Right atrium auricular region (tissue), 2 donors: ENCODE measurements around the gene TEX10. TPM values are rescaled to one million over a fixed set of nuclear protein-coding genes. Genes with fewer than 3 reads are reported as not detected.

ENCODE experiments used
- DNase-seq: peaks from one replicate; pipeline ENCODE4 v3.0.0-alpha.2; 2019; ENCODE audit warnings: low spot score
- H3K27ac ChIP-seq, 2 donors: fragments of 200-600 bp; sonication (generic); 1 replicate in 1 of 2; 2 replicates in 1 of 2; pipeline ENCODE4 v1.5.1; 2016 to 2019
- H3K27me3 ChIP-seq, 2 donors: fragments of 200-600 bp; sonication (generic); one replicate each; pipeline versions ENCODE4 v1.5.1 to v1.6.0; 2017 to 2019
- H3K36me3 ChIP-seq: fragments of 200-600 bp; sonication (generic); one replicate; pipeline ENCODE4 v1.5.1; 2016
- H3K4me1 ChIP-seq, 2 donors: fragments of 200-600 bp; sonication (generic); one replicate each; pipeline versions ENCODE4 v1.5.1 to v1.6.0; 2017 to 2019
- H3K4me3 ChIP-seq, 2 donors: fragments of 200-600 bp; sonication (generic); 1 replicate in 1 of 2; 2 replicates in 1 of 2; pipeline ENCODE4 v1.5.1; 2017 to 2019; ENCODE audit warnings: mild to moderate bottlenecking in 1 of 2, moderate library complexity in 1 of 2
- H3K9me3 ChIP-seq, 2 donors: fragments of 200-600 bp; sonication (generic); one replicate each; pipeline ENCODE4 v1.5.1; 2019
- total RNA-seq, 2 donors: library from RNA; depleted of rRNA; stranded (reverse); fragments of >200 nt; gene quantifications; one replicate each; pipeline ENCODE4 v1.1.0, GENCODE V29; 2016
- TF ChIP-seq, protein P1 (sequence below), 2 donors: fragments of 200-600 bp; sonication (generic); IDR thresholded peaks; one replicate each; pipeline ENCODE4 v1.5.1; 2019; ENCODE audit warnings: antibody characterized with exemption in 2 of 2

Gene TEX10
- 1 to 10 TPM; 8.6 to 9.9 TPM for total RNA-seq

GRCh38 chr9:100352727-100353505 lies at the start of gene TEX10:
Gene TEX10 (minus strand): TSS chr9:100352942. CDS start chr9:100349363, 3,579 bp downstream.
- TF ChIP-seq, protein P1, sequence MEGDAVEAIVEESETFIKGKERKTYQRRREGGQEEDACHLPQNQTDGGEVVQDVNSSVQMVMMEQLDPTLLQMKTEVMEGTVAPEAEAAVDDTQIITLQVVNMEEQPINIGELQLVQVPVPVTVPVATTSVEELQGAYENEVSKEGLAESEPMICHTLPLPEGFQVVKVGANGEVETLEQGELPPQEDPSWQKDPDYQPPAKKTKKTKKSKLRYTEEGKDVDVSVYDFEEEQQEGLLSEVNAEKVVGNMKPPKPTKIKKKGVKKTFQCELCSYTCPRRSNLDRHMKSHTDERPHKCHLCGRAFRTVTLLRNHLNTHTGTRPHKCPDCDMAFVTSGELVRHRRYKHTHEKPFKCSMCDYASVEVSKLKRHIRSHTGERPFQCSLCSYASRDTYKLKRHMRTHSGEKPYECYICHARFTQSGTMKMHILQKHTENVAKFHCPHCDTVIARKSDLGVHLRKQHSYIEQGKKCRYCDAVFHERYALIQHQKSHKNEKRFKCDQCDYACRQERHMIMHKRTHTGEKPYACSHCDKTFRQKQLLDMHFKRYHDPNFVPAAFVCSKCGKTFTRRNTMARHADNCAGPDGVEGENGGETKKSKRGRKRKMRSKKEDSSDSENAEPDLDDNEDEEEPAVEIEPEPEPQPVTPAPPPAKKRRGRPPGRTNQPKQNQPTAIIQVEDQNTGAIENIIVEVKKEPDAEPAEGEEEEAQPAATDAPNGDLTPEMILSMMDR (IDR thresholded peaks at IDR 0.05) = no peak
- no peaks in the 10 kb centered on the region for H3K36me3 ChIP-seq
- H3K4me3 ChIP-seq = peak within 1 kb of the TSS; percentile 94 to 95
- H3K9me3 ChIP-seq = no peaks in the 10 kb centered on the region
- H3K27ac ChIP-seq = peak within 1 kb of the TSS; percentile 85 to 88
- peaks cover 0 to 14% of the 10 kb centered on the region in 2 donors for H3K4me1 ChIP-seq
- peak; percentile 87 for DNase-seq
- no peaks in the 10 kb centered on the region for H3K27me3 ChIP-seq

GRCh38 chr9:100401042-100401441 lies 48.3 kb upstream of the TEX10 start:
- TF ChIP-seq, protein P1 (IDR thresholded peaks at IDR 0.05) = no peak
- no peaks in the 10 kb centered on the region for H3K36me3 ChIP-seq
- H3K4me3 ChIP-seq = no peak overlapping the region
- H3K27ac ChIP-seq = no peak overlapping the region
- no peak for DNase-seq
- no peaks in the 10 kb centered on the region for H3K9me3 ChIP-seq
- H3K4me1 ChIP-seq = no peaks in the 10 kb centered on the region
- no peaks in the 10 kb centered on the region for H3K27me3 ChIP-seq

DNA sequence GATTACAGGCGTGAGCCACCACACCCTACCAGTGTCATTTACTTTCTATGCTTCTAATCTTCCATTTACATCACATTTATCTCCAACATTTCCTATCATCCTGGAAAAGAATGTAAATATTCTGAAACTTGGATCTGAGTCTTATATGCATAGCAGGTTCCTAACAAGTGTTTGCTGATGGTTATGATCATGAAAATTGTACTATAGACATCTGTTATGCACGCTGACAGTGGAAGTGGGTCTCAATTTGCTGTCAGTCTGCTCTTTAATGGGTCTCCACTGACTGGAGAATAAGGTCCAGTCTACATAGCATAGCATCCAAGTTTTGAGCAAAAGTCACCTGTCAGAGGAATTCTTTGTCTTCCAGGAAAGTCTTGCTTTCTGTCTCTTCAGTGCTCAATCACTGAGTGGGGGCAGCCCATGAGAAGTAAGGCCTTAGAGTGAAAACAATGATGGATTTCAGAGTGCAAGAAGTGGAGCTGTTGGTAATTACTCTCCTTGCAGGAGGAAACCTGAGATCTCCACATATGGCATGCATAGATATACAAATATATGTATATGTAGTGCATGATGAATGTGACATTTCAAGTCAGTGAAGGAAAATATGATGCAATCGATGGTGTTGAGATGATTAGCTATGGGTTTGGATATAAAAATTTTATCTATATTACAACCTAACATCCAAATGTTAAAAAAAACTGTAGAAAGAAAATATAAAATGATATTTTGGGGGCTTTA lies 45.0 kb upstream of the TEX10 start:
- TF ChIP-seq, protein P1 (IDR thresholded peaks at IDR 0.05) = no peak
- Histone ChIP-seq H3K36me3 (no peaks in the 10 kb centered on the region), H3K4me1 (no peaks in the 10 kb centered on the region), H3K27me3 (no peaks in the 10 kb centered on the region), H3K27ac (no peak overlapping the region), H3K9me3 (no peaks in the 10 kb centered on the region), H3K4me3 (no peak overlapping the region)
- DNase-seq = no peak

- Histone ChIP-seq H3K9me3 (no peaks in the 10 kb centered on the region), H3K4me3 (no peak overlapping the region), H3K27me3 (no peaks in the 10 kb centered on the region), H3K4me1 (no peaks in the 10 kb centered on the region), H3K27ac (no peak overlapping the region), H3K36me3 (no peaks in the 10 kb centered on the region)
- no peak for DNase-seq
- TF ChIP-seq, protein P1 (IDR thresholded peaks at IDR 0.05) = no peak
These were observed 44.0 kb upstream of the TEX10 start for GRCh38 chr9:100396769-100397168.

DNA sequence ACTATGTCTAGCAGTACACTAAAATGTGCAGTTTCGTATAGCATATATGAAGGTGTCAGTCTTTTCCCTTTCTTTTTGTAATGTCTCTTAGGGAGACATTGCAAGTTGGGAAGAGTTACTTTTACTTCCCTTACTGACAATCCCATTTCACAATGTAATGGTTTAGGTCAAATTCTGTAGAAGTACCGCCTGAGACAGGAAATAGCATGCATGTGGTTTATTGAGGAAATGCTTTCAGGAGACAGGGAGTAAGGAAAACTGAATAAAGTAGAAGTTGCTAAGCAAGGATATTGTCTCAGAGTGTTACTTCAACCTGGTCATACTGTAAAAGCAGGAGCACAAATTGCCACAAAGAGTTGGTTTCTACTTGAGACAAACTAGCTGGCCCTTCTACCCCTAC lies 42.1 kb upstream of the TEX10 start:
- TF ChIP-seq, protein P1 (IDR thresholded peaks at IDR 0.05) = no peak
- no peak overlapping the region for H3K27ac ChIP-seq
- H3K27me3 ChIP-seq = no peaks in the 10 kb centered on the region
- no peaks in the 10 kb centered on the region for H3K4me1 ChIP-seq
- H3K9me3 ChIP-seq = no peaks in the 10 kb centered on the region
- H3K4me3 ChIP-seq = no peak overlapping the region
- no peak for DNase-seq
- H3K36me3 ChIP-seq = no peaks in the 10 kb centered on the region
